H1 (cell line): ENCODE measurements around the gene STARD8.

Experiments used
- BRCA1 ChIP-seq: IDR thresholded peaks from 2 replicates; pipeline ENCODE4 v1.6.1; 2012; ENCODE audit warnings: low read depth, low read length, improper control_type of control experiment
- CEBPB ChIP-seq: IDR thresholded peaks from 2 replicates; pipeline ENCODE4 v1.6.1; 2012; ENCODE audit warnings: low read depth, low read length
- CREB1 ChIP-seq: IDR thresholded peaks from 2 replicates; pipeline ENCODE4 v1.6.1; 2012; ENCODE audit warnings: inconsistent platforms
- CTCF ChIP-seq, 3 experiments: IDR thresholded peaks; 1 replicate in 2 of 3; 2 replicates in 1 of 3; pipeline versions ENCODE4 v1.5.1 to v1.6.1; 2011; ENCODE audit warnings: low read length in 3 of 3, mild to moderate bottlenecking in 3 of 3, inconsistent platforms in 2 of 3, low read depth in 1 of 3, moderate library complexity in 1 of 3; ENCODE audit not compliant: insufficient read depth in 1 of 3; ENCODE audit errors: control extremely low read depth in 1 of 3
- EGR1 ChIP-seq: IDR thresholded peaks from 2 replicates; pipeline ENCODE4 v1.6.1; 2011; ENCODE audit warnings: low read depth, low read length, borderline replicate concordance
- EP300 ChIP-seq, 2 experiments: IDR thresholded peaks; 1 replicate in 1 of 2; 2 replicates in 1 of 2; pipeline ENCODE4 v1.6.1; 2011 to 2012; ENCODE audit warnings: low read depth in 2 of 2, low read length in 2 of 2, mild to moderate bottlenecking in 2 of 2, borderline replicate concordance in 1 of 2, inconsistent platforms in 1 of 2, moderate library complexity in 1 of 2
- GABPA ChIP-seq: IDR thresholded peaks from 2 replicates; pipeline ENCODE4 v1.6.1; 2011; ENCODE audit warnings: mild to moderate bottlenecking, low read length, moderate library complexity, borderline replicate concordance; ENCODE audit not compliant: insufficient read depth
- POLR2AphosphoS5 ChIP-seq: IDR thresholded peaks from 2 replicates; pipeline ENCODE4 v1.6.1; 2011; ENCODE audit warnings: low read depth, low read length
- RAD21 ChIP-seq, 2 experiments: IDR thresholded peaks in 1 of 2; conservative IDR thresholded peaks in 1 of 2; 2 replicates each; pipeline ENCODE4 v1.6.1; 2011; ENCODE audit warnings: low read depth in 2 of 2, low read length in 2 of 2, improper control_type of control experiment in 1 of 2, inconsistent platforms in 1 of 2, mild to moderate bottlenecking in 1 of 2, moderate library complexity in 1 of 2
- SIN3A ChIP-seq, 2 experiments: IDR thresholded peaks in 1 of 2; conservative IDR thresholded peaks in 1 of 2; 2 replicates each; pipeline ENCODE4 v1.6.1; 2011 to 2012; ENCODE audit warnings: low read length in 2 of 2, improper control_type of control experiment in 1 of 2, low read depth in 1 of 2, mild to moderate bottlenecking in 1 of 2
- SP1 ChIP-seq: IDR thresholded peaks from 2 replicates; pipeline ENCODE4 v1.6.1; 2011; ENCODE audit warnings: low read depth, low read length
- YY1 ChIP-seq: IDR thresholded peaks from 2 replicates; pipeline ENCODE4 v1.6.1; 2011; ENCODE audit warnings: low read depth, mild to moderate bottlenecking, low read length

GRCh38 chrX:68665502-68665901 lies 18.0 kb downstream of the STARD8 start:
- TF ChIP-seq EGR1 (no peak), CEBPB (no peak), EP300 (IDR thresholded peaks at IDR 0.05; ENCODE audit: borderline replicate concordance in 1 of 2, low read depth in 2 of 2, low read length in 2 of 2) (no peak), CTCF (IDR thresholded peaks at IDR 0.05; ENCODE audit: control extremely low read depth in 1 of 3, insufficient read depth in 1 of 3, low read depth in 1 of 3, low read length in 3 of 3) (peak; percentile 35 to 45 (median 41)), POLR2AphosphoS5 (no peak), RAD21 (IDR thresholded peaks at IDR 0.05 in 1 of 2, conservative IDR thresholded peaks at IDR 0.05 in 1 of 2; ENCODE audit: low read depth in 2 of 2, low read length in 2 of 2) (peak; percentile 28 to 64; a peak in 3 of 4 replicates), SIN3A (conservative IDR thresholded peaks at IDR 0.05 in 1 of 2, IDR thresholded peaks at IDR 0.05 in 1 of 2; ENCODE audit: low read depth in 1 of 2, low read length in 2 of 2) (no peak), YY1 (no peak), SP1 (no peak), GABPA (no peak), CREB1 (no peak), BRCA1 (no peak)
